Progenitor cell of endocrine pancreas (in vitro differentiated cells): ENCODE results near the gene LRRC63. TPM values are rescaled to one million over a fixed set of nuclear protein-coding genes. Genes with fewer than 3 reads are reported as not detected.

Experiments
- DNase-seq: peaks from one replicate; pipeline ENCODE4 v3.0.0; 2021; ENCODE audit warnings: low spot score; ENCODE audit not compliant: unreplicated experiment
- H3K27ac Mint-ChIP-seq: 2 replicates; pipeline ENCODE4 v1.8.0; 2021; ENCODE audit warnings: mild to moderate bottlenecking, moderate library complexity, mixed read lengths
- H3K27me3 Mint-ChIP-seq: 2 replicates; pipeline ENCODE4 v1.8.0; 2021; ENCODE audit warnings: mixed read lengths
- H3K36me3 Mint-ChIP-seq: 2 replicates; pipeline ENCODE4 v1.8.0; 2022; ENCODE audit warnings: mixed read lengths; ENCODE audit not compliant: insufficient read depth
- H3K4me1 Mint-ChIP-seq: 2 replicates; pipeline ENCODE4 v1.8.0; 2021; ENCODE audit warnings: low read depth, mixed read lengths
- H3K4me3 Mint-ChIP-seq: 2 replicates; pipeline ENCODE4 v1.8.0; 2021; ENCODE audit warnings: low read depth, mild to moderate bottlenecking, moderate library complexity, mixed read lengths
- H3K9me3 Mint-ChIP-seq: 2 replicates; pipeline ENCODE4 v1.8.0; 2021; ENCODE audit warnings: low read depth, mixed read lengths
- total RNA-seq: library from RNA; stranded (reverse); gene quantifications from 2 replicates; pipeline ENCODE4 v1.2.1, GENCODE V29; 2021
- TF ChIP-seq, protein P1 (sequence below): fragments of 200-600 bp; sonication (generic); IDR thresholded peaks from one replicate; pipeline ENCODE4 v1.5.0; 2021; ENCODE audit warnings: antibody characterized with exemption, mild to moderate bottlenecking; ENCODE audit not compliant: unreplicated experiment

The LRRC63 gene
- total RNA-seq, 1 donor from 2014 or later = 0.24 TPM

- H3K27me3 Mint-ChIP-seq = no peaks in the 10 kb centered on the region
- peaks cover 30% of the 10 kb centered on the region for H3K9me3 Mint-ChIP-seq
Measured at GRCh38 chr13:46235286-46235685, 23.6 kb downstream of the LRRC63 start.

DNA sequence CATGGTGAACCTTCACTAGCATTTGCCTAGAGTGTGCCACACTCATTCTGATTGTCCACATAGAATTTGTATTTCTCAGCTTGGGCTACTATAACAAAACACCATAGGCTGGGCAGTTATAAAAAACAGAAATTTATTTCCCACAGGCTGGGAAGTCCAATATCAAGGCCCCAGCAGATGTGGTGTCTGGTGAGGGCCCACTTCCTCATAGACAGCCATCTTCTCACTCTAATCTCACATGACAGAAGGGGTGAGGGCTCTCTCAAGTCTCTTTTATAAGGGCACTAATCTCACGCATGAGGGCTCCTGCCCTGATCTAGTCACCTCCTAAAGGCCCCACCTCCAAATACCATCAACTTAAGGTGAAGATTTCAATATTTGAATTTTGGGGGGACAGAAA lies 53.6 kb downstream of the LRRC63 start:
- Mint-ChIP-seq H3K4me1 (no peaks in the 10 kb centered on the region), H3K36me3 (no peaks in the 10 kb centered on the region), H3K27ac (no peak overlapping the region), H3K4me3 (no peak overlapping the region), H3K27me3 (no peaks in the 10 kb centered on the region), H3K9me3 (no peaks in the 10 kb centered on the region)
- TF ChIP-seq, protein P1, sequence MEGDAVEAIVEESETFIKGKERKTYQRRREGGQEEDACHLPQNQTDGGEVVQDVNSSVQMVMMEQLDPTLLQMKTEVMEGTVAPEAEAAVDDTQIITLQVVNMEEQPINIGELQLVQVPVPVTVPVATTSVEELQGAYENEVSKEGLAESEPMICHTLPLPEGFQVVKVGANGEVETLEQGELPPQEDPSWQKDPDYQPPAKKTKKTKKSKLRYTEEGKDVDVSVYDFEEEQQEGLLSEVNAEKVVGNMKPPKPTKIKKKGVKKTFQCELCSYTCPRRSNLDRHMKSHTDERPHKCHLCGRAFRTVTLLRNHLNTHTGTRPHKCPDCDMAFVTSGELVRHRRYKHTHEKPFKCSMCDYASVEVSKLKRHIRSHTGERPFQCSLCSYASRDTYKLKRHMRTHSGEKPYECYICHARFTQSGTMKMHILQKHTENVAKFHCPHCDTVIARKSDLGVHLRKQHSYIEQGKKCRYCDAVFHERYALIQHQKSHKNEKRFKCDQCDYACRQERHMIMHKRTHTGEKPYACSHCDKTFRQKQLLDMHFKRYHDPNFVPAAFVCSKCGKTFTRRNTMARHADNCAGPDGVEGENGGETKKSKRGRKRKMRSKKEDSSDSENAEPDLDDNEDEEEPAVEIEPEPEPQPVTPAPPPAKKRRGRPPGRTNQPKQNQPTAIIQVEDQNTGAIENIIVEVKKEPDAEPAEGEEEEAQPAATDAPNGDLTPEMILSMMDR = no peak
- DNase-seq = no peak

More at GRCh38 chr13:46235286-46235685, 23.6 kb downstream of the LRRC63 start:
- Mint-ChIP-seq H3K4me3 (no peak overlapping the region), H3K4me1 (no peaks in the 10 kb centered on the region), H3K27ac (no peak overlapping the region), H3K36me3 (peaks cover 13% of the 10 kb centered on the region)
- TF ChIP-seq, protein P1 = no peak
- no peak for DNase-seq

DNA sequence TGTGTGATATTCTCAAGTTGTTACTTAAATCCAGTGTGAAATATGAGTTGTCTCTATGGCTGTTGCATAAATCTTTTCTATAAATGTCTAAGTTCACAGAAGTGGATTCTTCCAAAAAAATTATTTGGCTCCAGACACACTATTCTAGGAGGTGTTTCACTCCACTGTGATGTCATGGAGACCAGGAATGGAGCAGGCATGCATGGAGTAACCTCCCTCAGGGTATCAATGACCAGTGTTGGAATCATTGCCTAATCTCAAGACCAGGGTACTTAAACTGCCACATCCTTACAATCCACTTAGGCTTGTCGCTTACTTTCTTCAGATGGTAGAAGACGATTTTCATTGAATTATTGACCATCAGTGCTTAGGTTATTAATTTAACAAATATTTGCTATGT lies 55.4 kb downstream of the LRRC63 start:
- no peaks in the 10 kb centered on the region for H3K36me3 Mint-ChIP-seq
- H3K9me3 Mint-ChIP-seq = no peaks in the 10 kb centered on the region
- no peaks in the 10 kb centered on the region for H3K4me1 Mint-ChIP-seq
- no peak for DNase-seq
- H3K4me3 Mint-ChIP-seq = no peak overlapping the region
- no peak overlapping the region for H3K27ac Mint-ChIP-seq
- no peaks in the 10 kb centered on the region for H3K27me3 Mint-ChIP-seq
- TF ChIP-seq, protein P1 = no peak

GRCh38 chr13:46270416-46270815 lies 58.7 kb downstream of the LRRC63 start:
- TF ChIP-seq, protein P1 = no peak
- Mint-ChIP-seq H3K4me3 (no peak overlapping the region), H3K27me3 (no peaks in the 10 kb centered on the region), H3K36me3 (no peaks in the 10 kb centered on the region), H3K27ac (no peak overlapping the region), H3K9me3 (no peaks in the 10 kb centered on the region), H3K4me1 (no peaks in the 10 kb centered on the region)
- no peak for DNase-seq

- no peak overlapping the region for H3K27ac Mint-ChIP-seq
- peaks cover 6% of the 10 kb centered on the region for H3K4me1 Mint-ChIP-seq
- H3K4me3 Mint-ChIP-seq = no peak overlapping the region
- H3K36me3 Mint-ChIP-seq = no peaks in the 10 kb centered on the region
- TF ChIP-seq, protein P1 = no peak
- no peaks in the 10 kb centered on the region for H3K27me3 Mint-ChIP-seq
- H3K9me3 Mint-ChIP-seq = no peaks in the 10 kb centered on the region
- DNase-seq = no peak
Measured at GRCh38 chr13:46274094-46274698, 62.5 kb downstream of the LRRC63 start.
